ENCODE results near the gene TEKT3.

The TEKT3 gene

GRCh38 chr17:15270628-15271381, 70.6 kb downstream of the TEKT3 start:
- no peak overlapping the region for H3K4me3 ChIP-seq (ENCODE audit: low read depth, low read length)
- no peak for DNase-seq (ENCODE audit: low read depth)
- TF ChIP-seq MAX (IDR thresholded peaks at IDR 0.05; ENCODE audit: low read depth, low read length) (no peak), MYC (IDR thresholded peaks at IDR 0.05; ENCODE audit: low read depth, low read length) (no peak), CTCF (IDR thresholded peaks at IDR 0.05; ENCODE audit: low read depth, low read length) (no peak), POLR2A (IDR thresholded peaks at IDR 0.05; ENCODE audit: extremely low read depth, insufficient read length) (no peak)

GRCh38 chr17:15269780-15270089, 71.7 kb downstream of the TEKT3 start:
- TF ChIP-seq MYC (IDR thresholded peaks at IDR 0.05; ENCODE audit: low read depth, low read length), result no peak
- TF ChIP-seq CTCF (IDR thresholded peaks at IDR 0.05; ENCODE audit: low read depth, low read length), result no peak
- no peak for TF ChIP-seq MAX (IDR thresholded peaks at IDR 0.05; ENCODE audit: low read depth, low read length)
- no peak for TF ChIP-seq POLR2A (IDR thresholded peaks at IDR 0.05; ENCODE audit: extremely low read depth, insufficient read length)
- no peak overlapping the region for H3K4me3 ChIP-seq (ENCODE audit: low read depth, low read length)
- no peak for DNase-seq (ENCODE audit: low read depth)

- no peak overlapping the region for H3K4me3 ChIP-seq (ENCODE audit: low read depth, low read length)
- no peak for TF ChIP-seq MYC (IDR thresholded peaks at IDR 0.05; ENCODE audit: low read depth, low read length)
- TF ChIP-seq CTCF (IDR thresholded peaks at IDR 0.05; ENCODE audit: low read depth, low read length), result no peak
- no peak for TF ChIP-seq MAX (IDR thresholded peaks at IDR 0.05; ENCODE audit: low read depth, low read length)
- no peak for TF ChIP-seq POLR2A (IDR thresholded peaks at IDR 0.05; ENCODE audit: extremely low read depth, insufficient read length)
- DNase-seq (ENCODE audit: low read depth), result no peak
Observed at GRCh38 chr17:15269087-15269779, 72.2 kb downstream of the TEKT3 start.

GRCh38 chr17:15268461-15268860, 72.9 kb downstream of the TEKT3 start:
- no peak for TF ChIP-seq MAX (IDR thresholded peaks at IDR 0.05; ENCODE audit: low read depth, low read length)
- no peak for TF ChIP-seq MYC (IDR thresholded peaks at IDR 0.05; ENCODE audit: low read depth, low read length)
- no peak for TF ChIP-seq POLR2A (IDR thresholded peaks at IDR 0.05; ENCODE audit: extremely low read depth, insufficient read length)
- no peak for TF ChIP-seq CTCF (IDR thresholded peaks at IDR 0.05; ENCODE audit: low read depth, low read length)
- no peak for DNase-seq (ENCODE audit: low read depth)
- H3K4me3 ChIP-seq (ENCODE audit: low read depth, low read length), result no peak overlapping the region

- no peak for TF ChIP-seq MAX (IDR thresholded peaks at IDR 0.05; ENCODE audit: low read depth, low read length)
- no peak for TF ChIP-seq MYC (IDR thresholded peaks at IDR 0.05; ENCODE audit: low read depth, low read length)
- TF ChIP-seq POLR2A (IDR thresholded peaks at IDR 0.05; ENCODE audit: extremely low read depth, insufficient read length), result no peak
- TF ChIP-seq CTCF (IDR thresholded peaks at IDR 0.05; ENCODE audit: low read depth, low read length), result no peak
- no peak for DNase-seq (ENCODE audit: low read depth)
- H3K4me3 ChIP-seq (ENCODE audit: low read depth, low read length), result no peak overlapping the region
Observed at GRCh38 chr17:15267996-15268395, 73.4 kb downstream of the TEKT3 start.

Data from NB4 (cell line).